ENCODE measurements around the gene SH3BP1. TPM values are rescaled to one million over a fixed set of nuclear protein-coding genes. Genes with fewer than 3 reads are reported as not detected.

The SH3BP1 gene
- total and polyA plus RNA-seq, 9 of the 15 experiments (the other 6 are each of a cell fraction or from before 2014, with no cell fraction given): 0.10 to 36.2 (median 10.4) TPM

DNA sequence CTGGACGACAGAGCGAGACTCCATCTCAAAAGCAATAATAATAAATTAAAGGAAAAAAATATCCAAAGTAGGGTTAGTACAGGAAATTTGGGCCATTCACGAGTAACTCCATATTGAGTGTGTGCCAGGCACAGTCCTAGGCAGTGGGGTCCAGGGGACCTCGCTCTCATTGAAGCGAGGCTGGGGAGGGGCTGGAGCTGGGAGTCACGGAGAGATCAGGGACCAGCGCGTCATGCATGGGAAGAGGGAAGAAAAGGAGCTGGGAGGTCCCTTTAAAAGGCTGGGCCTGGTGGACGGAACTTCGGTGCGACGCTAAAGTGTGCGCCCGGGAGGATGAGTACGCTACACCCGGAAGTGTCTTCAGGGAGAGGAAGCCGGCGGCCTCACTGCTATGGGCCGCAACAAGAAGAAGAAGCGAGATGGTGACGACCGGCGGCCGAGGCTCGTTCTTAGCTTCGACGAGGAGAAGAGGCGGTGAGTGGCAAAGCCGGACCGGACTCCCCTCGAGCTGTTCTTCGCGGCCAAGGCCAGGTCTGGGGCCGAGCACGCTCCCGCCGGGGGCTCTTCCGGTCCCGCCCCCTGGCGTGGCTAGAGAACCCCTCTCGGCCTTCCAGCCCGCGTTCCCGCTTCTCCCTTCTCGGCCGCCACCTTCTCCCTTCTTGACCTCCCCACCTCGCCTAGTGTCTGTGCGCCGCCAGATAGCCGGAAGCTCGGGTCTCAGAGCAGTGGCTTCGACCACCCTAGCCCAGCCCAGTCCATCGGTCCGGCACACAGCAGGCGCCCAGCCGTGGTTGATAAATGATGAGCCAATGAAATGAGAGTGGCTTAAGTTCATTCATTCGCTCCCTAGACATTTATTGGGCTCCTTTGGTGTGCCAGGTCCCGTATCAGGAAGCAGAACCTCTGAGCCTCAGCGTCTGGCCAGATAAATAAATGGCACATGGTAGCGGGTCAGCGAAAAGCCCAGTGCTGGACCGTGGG is 46.8 kb downstream of the SH3BP1 start, which contains the start of gene NOL12 (continued):
- TF ChIP-seq, protein P1, sequence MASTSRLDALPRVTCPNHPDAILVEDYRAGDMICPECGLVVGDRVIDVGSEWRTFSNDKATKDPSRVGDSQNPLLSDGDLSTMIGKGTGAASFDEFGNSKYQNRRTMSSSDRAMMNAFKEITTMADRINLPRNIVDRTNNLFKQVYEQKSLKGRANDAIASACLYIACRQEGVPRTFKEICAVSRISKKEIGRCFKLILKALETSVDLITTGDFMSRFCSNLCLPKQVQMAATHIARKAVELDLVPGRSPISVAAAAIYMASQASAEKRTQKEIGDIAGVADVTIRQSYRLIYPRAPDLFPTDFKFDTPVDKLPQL (IDR thresholded peaks at IDR 0.05; ENCODE audit: extremely low read depth, insufficient read length): peak; percentile 12
- TF ChIP-seq, protein P2, sequence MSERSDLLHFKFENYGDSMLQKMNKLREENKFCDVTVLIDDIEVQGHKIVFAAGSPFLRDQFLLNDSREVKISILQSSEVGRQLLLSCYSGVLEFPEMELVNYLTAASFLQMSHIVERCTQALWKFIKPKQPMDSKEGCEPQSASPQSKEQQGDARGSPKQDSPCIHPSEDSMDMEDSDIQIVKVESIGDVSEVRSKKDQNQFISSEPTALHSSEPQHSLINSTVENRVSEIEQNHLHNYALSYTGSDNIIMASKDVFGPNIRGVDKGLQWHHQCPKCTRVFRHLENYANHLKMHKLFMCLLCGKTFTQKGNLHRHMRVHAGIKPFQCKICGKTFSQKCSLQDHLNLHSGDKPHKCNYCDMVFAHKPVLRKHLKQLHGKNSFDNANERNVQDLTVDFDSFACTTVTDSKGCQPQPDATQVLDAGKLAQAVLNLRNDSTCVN (CRISPR knock-in tag; IDR thresholded peaks at IDR 0.05): no peak
- TF ChIP-seq JUNB (CRISPR knock-in tag; conservative IDR thresholded peaks at IDR 0.05) (no peak), TAF1 (IDR thresholded peaks at IDR 0.05; ENCODE audit: control insufficient read depth, extremely low read depth, insufficient read depth, low read length, severe bottlenecking) (peak; percentile 79), MTA1 (IDR thresholded peaks at IDR 0.05; ENCODE audit: borderline replicate concordance) (peak; percentile 72; the same call in 1 of the 2 replicates), POLR2B (IDR thresholded peaks at IDR 0.05; ENCODE audit: low read depth, partially characterized antibody) (peak; percentile 54), GABPB1 (CRISPR knock-in tag; IDR thresholded peaks at IDR 0.05) (peak; percentile 97), RBM22 (IDR thresholded peaks at IDR 0.05; ENCODE audit: low read depth, low read length, poor library complexity, severe bottlenecking) (no peak), L3MBTL2 (IDR thresholded peaks at IDR 0.05) (peak; percentile 62), MECOM (CRISPR knock-in tag; IDR thresholded peaks at IDR 0.05) (no peak), TOE1 (IDR thresholded peaks at IDR 0.05; ENCODE audit: borderline replicate concordance) (peak; percentile 90), TOE1 (CRISPR knock-in tag; IDR thresholded peaks at IDR 0.05; ENCODE audit: borderline replicate concordance, low read depth) (no peak), CBFB (CRISPR knock-in tag; IDR thresholded peaks at IDR 0.05) (no peak), SMAD4 (CRISPR knock-in tag; conservative IDR thresholded peaks at IDR 0.05) (peak; percentile 50; the same call in 1 of the 2 replicates)
- TF ChIP-seq, protein P3, sequence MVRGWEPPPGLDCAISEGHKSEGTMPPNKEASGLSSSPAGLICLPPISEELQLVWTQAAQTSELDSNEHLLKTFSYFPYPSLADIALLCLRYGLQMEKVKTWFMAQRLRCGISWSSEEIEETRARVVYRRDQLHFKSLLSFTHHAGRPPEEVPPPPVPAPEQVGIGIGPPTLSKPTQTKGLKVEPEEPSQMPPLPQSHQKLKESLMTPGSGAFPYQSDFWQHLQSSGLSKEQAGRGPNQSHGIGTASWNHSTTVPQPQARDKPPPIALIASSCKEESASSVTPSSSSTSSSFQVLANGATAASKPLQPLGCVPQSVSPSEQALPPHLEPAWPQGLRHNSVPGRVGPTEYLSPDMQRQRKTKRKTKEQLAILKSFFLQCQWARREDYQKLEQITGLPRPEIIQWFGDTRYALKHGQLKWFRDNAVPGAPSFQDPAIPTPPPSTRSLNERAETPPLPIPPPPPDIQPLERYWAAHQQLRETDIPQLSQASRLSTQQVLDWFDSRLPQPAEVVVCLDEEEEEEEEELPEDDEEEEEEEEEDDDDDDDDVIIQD (CRISPR knock-in tag; IDR thresholded peaks at IDR 0.05): no peak
- TF ChIP-seq, protein P4, sequence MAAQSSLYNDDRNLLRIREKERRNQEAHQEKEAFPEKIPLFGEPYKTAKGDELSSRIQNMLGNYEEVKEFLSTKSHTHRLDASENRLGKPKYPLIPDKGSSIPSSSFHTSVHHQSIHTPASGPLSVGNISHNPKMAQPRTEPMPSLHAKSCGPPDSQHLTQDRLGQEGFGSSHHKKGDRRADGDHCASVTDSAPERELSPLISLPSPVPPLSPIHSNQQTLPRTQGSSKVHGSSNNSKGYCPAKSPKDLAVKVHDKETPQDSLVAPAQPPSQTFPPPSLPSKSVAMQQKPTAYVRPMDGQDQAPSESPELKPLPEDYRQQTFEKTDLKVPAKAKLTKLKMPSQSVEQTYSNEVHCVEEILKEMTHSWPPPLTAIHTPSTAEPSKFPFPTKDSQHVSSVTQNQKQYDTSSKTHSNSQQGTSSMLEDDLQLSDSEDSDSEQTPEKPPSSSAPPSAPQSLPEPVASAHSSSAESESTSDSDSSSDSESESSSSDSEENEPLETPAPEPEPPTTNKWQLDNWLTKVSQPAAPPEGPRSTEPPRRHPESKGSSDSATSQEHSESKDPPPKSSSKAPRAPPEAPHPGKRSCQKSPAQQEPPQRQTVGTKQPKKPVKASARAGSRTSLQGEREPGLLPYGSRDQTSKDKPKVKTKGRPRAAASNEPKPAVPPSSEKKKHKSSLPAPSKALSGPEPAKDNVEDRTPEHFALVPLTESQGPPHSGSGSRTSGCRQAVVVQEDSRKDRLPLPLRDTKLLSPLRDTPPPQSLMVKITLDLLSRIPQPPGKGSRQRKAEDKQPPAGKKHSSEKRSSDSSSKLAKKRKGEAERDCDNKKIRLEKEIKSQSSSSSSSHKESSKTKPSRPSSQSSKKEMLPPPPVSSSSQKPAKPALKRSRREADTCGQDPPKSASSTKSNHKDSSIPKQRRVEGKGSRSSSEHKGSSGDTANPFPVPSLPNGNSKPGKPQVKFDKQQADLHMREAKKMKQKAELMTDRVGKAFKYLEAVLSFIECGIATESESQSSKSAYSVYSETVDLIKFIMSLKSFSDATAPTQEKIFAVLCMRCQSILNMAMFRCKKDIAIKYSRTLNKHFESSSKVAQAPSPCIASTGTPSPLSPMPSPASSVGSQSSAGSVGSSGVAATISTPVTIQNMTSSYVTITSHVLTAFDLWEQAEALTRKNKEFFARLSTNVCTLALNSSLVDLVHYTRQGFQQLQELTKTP (IDR thresholded peaks at IDR 0.05; ENCODE audit: low read depth in 1 of 2, partially characterized antibody in 2 of 2): peak in 1 of 2 experiments; percentile 81
- TF ChIP-seq, protein P5, sequence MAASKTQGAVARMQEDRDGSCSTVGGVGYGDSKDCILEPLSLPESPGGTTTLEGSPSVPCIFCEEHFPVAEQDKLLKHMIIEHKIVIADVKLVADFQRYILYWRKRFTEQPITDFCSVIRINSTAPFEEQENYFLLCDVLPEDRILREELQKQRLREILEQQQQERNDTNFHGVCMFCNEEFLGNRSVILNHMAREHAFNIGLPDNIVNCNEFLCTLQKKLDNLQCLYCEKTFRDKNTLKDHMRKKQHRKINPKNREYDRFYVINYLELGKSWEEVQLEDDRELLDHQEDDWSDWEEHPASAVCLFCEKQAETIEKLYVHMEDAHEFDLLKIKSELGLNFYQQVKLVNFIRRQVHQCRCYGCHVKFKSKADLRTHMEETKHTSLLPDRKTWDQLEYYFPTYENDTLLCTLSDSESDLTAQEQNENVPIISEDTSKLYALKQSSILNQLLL (CRISPR knock-in tag; IDR thresholded peaks at IDR 0.05; ENCODE audit: borderline replicate concordance): no peak
